Subcutaneous abdominal adipose tissue (tissue), 5 donors: ENCODE data around the gene ZNF516.

Experiments
- H3K27ac ChIP-seq: one replicate; pipeline ENCODE4 v1.7.0; 2013; ENCODE audit warnings: low read depth, mild to moderate bottlenecking, inconsistent platforms, low read length, moderate library complexity
- H3K27me3 ChIP-seq, 5 donors: one replicate each; pipeline ENCODE4 v1.7.0; 2013; ENCODE audit warnings: low read length in 5 of 5, inconsistent platforms in 1 of 5; ENCODE audit not compliant: control insufficient read depth in 5 of 5, insufficient read depth in 4 of 5
- H3K36me3 ChIP-seq, 5 donors: one replicate each; pipeline ENCODE4 v1.7.0; 2013; ENCODE audit warnings: low read length in 5 of 5; ENCODE audit not compliant: control insufficient read depth in 5 of 5, insufficient read depth in 5 of 5
- H3K4me1 ChIP-seq, 5 donors: one replicate each; pipeline ENCODE4 v1.7.0; 2013; ENCODE audit warnings: low read length in 5 of 5, mild to moderate bottlenecking in 3 of 5, moderate library complexity in 1 of 5; ENCODE audit not compliant: control insufficient read depth in 5 of 5, insufficient read depth in 5 of 5
- H3K4me3 ChIP-seq, 5 donors: one replicate each; pipeline ENCODE4 v1.7.0; 2013; ENCODE audit warnings: low read length in 5 of 5, low read depth in 1 of 5
- H3K9ac ChIP-seq, 5 donors: one replicate each; pipeline ENCODE4 v1.7.0; 2013; ENCODE audit warnings: low read length in 5 of 5, mild to moderate bottlenecking in 4 of 5, moderate library complexity in 3 of 5
- H3K9me3 ChIP-seq, 5 donors: one replicate each; pipeline ENCODE4 v1.7.0; 2013; ENCODE audit warnings: low read length in 5 of 5; ENCODE audit not compliant: control insufficient read depth in 5 of 5
- donor health status: healthy.
- donor health status: healthy.
- donor health status: healthy.
- donor health status: healthy.
- donor health status: healthy.

ZNF516 gene

GRCh38 chr18:76362676-76363075, 132.4 kb downstream of the ZNF516 start:
- Histone ChIP-seq H3K27me3 (no peaks in the 10 kb centered on the region), H3K4me3 (no peak overlapping the region), H3K9me3 (no peaks in the 10 kb centered on the region), H3K27ac (no peak overlapping the region), H3K36me3 (peaks cover 2 to 36% (median 22%) of the 10 kb centered on the region in 5 donors), H3K4me1 (peaks cover 0 to 5% (median 0%) of the 10 kb centered on the region in 5 donors), H3K9ac (no peak overlapping the region)

- Histone ChIP-seq H3K27me3 (no peaks in the 10 kb centered on the region), H3K9ac (no peak overlapping the region), H3K4me1 (peaks cover 0 to 5% (median 0%) of the 10 kb centered on the region in 5 donors), H3K36me3 (peaks cover 2 to 40% (median 25%) of the 10 kb centered on the region in 5 donors), H3K4me3 (no peak overlapping the region), H3K27ac (no peak overlapping the region), H3K9me3 (no peaks in the 10 kb centered on the region)
Observed at GRCh38 chr18:76361219-76361618, 133.8 kb downstream of the ZNF516 start.

DNA sequence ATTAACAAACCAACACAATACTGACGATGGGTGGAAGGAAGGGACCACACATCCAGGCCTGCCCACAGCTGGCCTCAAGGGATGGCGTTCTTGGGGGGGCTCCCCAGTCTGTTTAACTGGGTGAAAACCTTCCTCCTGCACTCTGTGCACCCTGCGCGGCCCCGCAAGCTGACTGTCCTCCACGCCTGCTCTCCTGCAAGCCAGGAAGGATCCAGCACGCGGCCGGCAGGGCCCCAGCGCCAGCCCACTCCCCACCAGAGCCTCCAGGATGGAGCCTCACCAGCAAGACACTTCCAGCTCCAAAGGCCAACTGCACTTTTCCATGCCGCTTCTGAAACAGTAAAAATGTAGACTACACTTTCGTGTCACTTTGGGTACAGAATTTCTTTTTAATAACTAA, 135.1 kb downstream of the ZNF516 start:
- Histone ChIP-seq H3K9me3 (no peaks in the 10 kb centered on the region), H3K4me1 (peaks cover 0 to 5% (median 0%) of the 10 kb centered on the region in 5 donors), H3K36me3 (peaks cover 2 to 40% (median 25%) of the 10 kb centered on the region in 5 donors), H3K27ac (no peak overlapping the region), H3K27me3 (no peaks in the 10 kb centered on the region), H3K4me3 (no peak overlapping the region), H3K9ac (no peak overlapping the region)

DNA sequence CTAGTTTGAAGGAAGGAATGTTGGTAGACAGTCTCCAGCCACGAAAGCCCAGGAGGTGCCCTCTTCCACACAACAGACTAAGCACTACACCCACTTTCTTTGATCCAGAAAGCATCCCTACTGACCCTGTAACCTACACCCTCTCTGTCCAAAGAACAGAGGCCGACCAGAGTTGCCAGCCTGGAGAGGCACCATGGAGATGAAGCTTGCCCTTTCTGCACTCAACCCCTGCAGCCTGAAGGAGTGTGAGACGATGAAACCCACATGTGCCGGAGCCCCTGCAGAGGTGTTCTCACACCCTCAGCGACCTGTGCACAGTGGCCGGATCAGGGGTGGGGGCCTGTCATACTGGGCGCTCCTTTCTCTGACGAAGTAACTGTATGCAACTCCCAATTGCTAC, 136.3 kb downstream of the ZNF516 start:
- Histone ChIP-seq H3K36me3 (peaks cover 2 to 40% (median 23%) of the 10 kb centered on the region in 5 donors), H3K27ac (no peak overlapping the region), H3K9ac (no peak overlapping the region), H3K4me3 (no peak overlapping the region), H3K4me1 (peaks cover 0 to 5% (median 0%) of the 10 kb centered on the region in 5 donors), H3K9me3 (peaks cover 0 to under 1% (median 0%) of the 10 kb centered on the region in 5 donors), H3K27me3 (no peaks in the 10 kb centered on the region)

DNA sequence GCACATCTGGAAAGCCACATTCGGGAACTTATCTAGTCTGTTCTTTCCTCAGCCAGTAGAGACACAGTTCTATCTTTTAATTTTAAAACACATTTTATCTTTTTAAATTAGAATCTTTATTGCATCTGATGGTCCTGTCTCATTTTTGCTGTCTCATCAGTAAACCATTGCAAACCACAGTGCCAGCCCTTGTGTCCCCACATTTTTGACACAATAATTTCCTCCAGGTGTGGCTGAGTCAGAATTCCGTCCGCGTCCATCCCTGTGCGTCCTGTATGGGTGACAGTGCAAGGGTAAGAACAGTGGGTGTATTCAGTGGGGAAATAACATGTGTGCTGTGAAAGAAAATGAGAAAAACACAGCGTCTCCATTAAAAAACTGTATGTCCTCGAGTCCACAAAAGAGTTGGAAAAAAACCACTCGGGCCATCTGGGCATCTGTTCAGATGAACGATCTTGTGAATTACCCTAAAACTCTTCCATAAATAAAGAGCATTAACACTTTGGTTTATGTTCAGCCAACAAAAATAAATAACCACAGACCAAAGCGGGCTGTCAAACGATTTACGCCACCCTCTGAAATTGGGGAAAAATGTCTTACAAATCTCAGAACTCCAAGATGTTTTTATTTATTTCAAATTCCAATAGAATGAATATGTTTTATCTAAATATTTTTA, 137.3 kb downstream of the ZNF516 start:
- Histone ChIP-seq H3K36me3 (peaks cover 2 to 40% (median 23%) of the 10 kb centered on the region in 5 donors), H3K27me3 (no peaks in the 10 kb centered on the region), H3K4me1 (peaks cover 0 to 5% (median 0%) of the 10 kb centered on the region in 5 donors), H3K9me3 (peaks cover 0 to 3% (median 0%) of the 10 kb centered on the region in 5 donors), H3K27ac (no peak overlapping the region), H3K4me3 (no peak overlapping the region), H3K9ac (no peak overlapping the region)

GRCh38 chr18:76357174-76357573, 137.9 kb downstream of the ZNF516 start:
- Histone ChIP-seq H3K27ac (no peak overlapping the region), H3K4me1 (peaks cover 0 to 7% (median 3%) of the 10 kb centered on the region in 5 donors), H3K27me3 (no peaks in the 10 kb centered on the region), H3K4me3 (no peak overlapping the region), H3K36me3 (peaks cover 2 to 35% (median 22%) of the 10 kb centered on the region in 5 donors), H3K9me3 (peaks cover 0 to 3% (median 0%) of the 10 kb centered on the region in 5 donors), H3K9ac (no peak overlapping the region)

GRCh38 chr18:76356666-76357065, 138.4 kb downstream of the ZNF516 start:
- H3K4me1 ChIP-seq = peaks cover 0 to 12% (median 8%) of the 10 kb centered on the region in 5 donors
- H3K9me3 ChIP-seq = peaks cover 0 to 3% (median 0%) of the 10 kb centered on the region in 5 donors
- no peak overlapping the region for H3K4me3 ChIP-seq
- no peaks in the 10 kb centered on the region for H3K27me3 ChIP-seq
- no peak overlapping the region for H3K27ac ChIP-seq
- peaks cover 2 to 30% (median 17%) of the 10 kb centered on the region in 5 donors for H3K36me3 ChIP-seq
- H3K9ac ChIP-seq = no peak overlapping the region

DNA sequence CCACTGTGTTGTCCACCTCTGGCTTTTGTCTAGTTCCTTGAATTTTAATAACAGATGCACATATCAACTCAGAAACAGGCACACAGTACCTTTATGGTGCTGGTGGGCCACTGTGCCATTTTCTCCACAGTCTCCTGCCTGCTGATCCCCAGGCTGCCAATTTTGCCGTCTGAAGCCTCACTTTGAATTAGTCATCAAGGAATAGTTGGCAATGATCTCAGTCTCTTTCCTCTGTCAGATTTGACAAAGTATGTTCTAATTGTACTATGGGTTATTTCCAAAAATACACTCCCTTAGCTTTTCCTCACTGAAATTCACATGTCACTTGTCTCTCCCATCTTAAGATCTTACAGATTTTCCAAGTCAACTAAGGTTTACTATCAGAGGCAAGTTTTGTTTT, 140.7 kb downstream of the ZNF516 start:
- peaks cover 0 to 3% (median 0%) of the 10 kb centered on the region in 5 donors for H3K9me3 ChIP-seq
- H3K27ac ChIP-seq = no peak overlapping the region
- no peak overlapping the region for H3K4me3 ChIP-seq
- H3K36me3 ChIP-seq = peaks cover 0 to 16% (median 8%) of the 10 kb centered on the region in 5 donors
- peaks cover 0 to 3% (median 0%) of the 10 kb centered on the region in 5 donors for H3K27me3 ChIP-seq
- H3K4me1 ChIP-seq = peaks cover 0 to 12% (median 8%) of the 10 kb centered on the region in 5 donors
- no peak overlapping the region for H3K9ac ChIP-seq

DNA sequence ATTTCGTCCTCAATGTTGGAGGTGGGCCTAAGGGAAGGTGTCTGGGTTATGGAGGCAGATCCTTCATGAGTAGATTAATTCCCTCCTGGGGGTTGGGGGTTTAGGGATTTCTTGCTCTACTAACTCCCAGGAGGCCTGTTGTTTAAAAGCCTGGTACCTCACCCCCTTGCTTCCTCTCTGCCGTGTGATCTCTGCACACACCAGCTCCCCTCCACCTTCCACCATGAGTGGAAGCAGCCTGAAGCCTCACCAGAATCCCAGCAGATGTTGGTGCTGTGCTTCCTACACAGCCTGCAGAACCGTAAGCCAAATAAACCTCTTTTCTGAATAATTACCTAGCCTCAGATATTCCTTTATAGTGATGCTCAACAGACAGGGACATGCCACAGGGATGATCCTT, 141.5 kb downstream of the ZNF516 start:
- Histone ChIP-seq H3K27ac (no peak overlapping the region), H3K9ac (no peak overlapping the region), H3K4me3 (no peak overlapping the region), H3K9me3 (peaks cover 0 to 3% (median 0%) of the 10 kb centered on the region in 5 donors), H3K27me3 (peaks cover 0 to 3% (median 0%) of the 10 kb centered on the region in 5 donors), H3K36me3 (peaks cover 0 to 15% (median 7%) of the 10 kb centered on the region in 5 donors), H3K4me1 (peaks cover 0 to 16% (median 10%) of the 10 kb centered on the region in 5 donors)

DNA sequence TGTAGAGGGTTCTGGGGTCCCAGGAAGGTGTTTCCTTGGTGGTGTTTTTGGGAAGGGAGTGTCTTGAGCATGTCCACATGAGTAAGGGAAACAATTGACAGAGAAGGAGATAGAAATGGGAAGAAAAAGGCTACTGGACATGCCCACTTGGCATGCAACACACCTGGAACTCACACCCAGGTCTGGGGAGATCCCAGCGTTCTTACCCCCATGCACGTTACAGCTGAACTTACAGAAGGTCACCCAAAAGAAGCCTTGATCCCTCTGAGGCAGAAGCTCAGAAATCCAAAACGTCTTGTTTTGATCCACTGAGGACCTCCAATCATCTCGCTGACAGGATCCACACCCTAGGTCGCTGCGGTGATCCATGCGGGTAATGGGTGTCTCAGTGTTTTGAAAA, 142.0 kb downstream of the ZNF516 start:
- peaks cover 0 to 4% (median 0%) of the 10 kb centered on the region in 5 donors for H3K27me3 ChIP-seq
- H3K4me3 ChIP-seq = no peak overlapping the region
- H3K27ac ChIP-seq = no peak overlapping the region
- peaks cover 0 to 15% (median 10%) of the 10 kb centered on the region in 5 donors for H3K4me1 ChIP-seq
- peaks cover 0 to 3% (median 0%) of the 10 kb centered on the region in 5 donors for H3K9me3 ChIP-seq
- H3K36me3 ChIP-seq = peaks cover 0 to 15% (median 7%) of the 10 kb centered on the region in 5 donors
- H3K9ac ChIP-seq = no peak overlapping the region
